Endothelial cell (in vitro differentiated cells): ENCODE results near the gene CD164L2. TPM values are rescaled to one million over a fixed set of nuclear protein-coding genes. Genes with fewer than 3 reads are reported as not detected.

ENCODE experiments used
- DNase-seq: peaks from one replicate; pipeline ENCODE4 v3.0.0; 2021; ENCODE audit warnings: low spot score
- H3K27ac Mint-ChIP-seq: one replicate; pipeline ENCODE4 v1.8.0; 2021; ENCODE audit warnings: mixed read lengths, inconsistent platforms; ENCODE audit not compliant: unreplicated experiment
- H3K27me3 Mint-ChIP-seq: one replicate; pipeline ENCODE4 v1.8.0; 2021; ENCODE audit warnings: mild to moderate bottlenecking, moderate library complexity, mixed read lengths, inconsistent platforms; ENCODE audit not compliant: unreplicated experiment
- H3K36me3 Mint-ChIP-seq: one replicate; pipeline ENCODE4 v1.8.0; 2021; ENCODE audit warnings: mild to moderate bottlenecking, low read depth, mixed read lengths, inconsistent platforms; ENCODE audit not compliant: unreplicated experiment
- H3K4me1 Mint-ChIP-seq: one replicate; pipeline ENCODE4 v1.8.0; 2021; ENCODE audit warnings: mild to moderate bottlenecking, mixed read lengths, inconsistent platforms; ENCODE audit not compliant: unreplicated experiment
- H3K4me3 Mint-ChIP-seq: one replicate; pipeline ENCODE4 v1.8.0; 2021; ENCODE audit warnings: mild to moderate bottlenecking, mixed read lengths, inconsistent platforms; ENCODE audit not compliant: unreplicated experiment
- H3K9me3 Mint-ChIP-seq: one replicate; pipeline ENCODE4 v1.8.0; 2021; ENCODE audit warnings: mixed read lengths, inconsistent platforms; ENCODE audit not compliant: unreplicated experiment
- total RNA-seq: library from RNA; stranded (reverse); fragmentation: NEBNext Ultra II Directional; extraction: Animal tissue kit (Norgen Biotek cat#: 25700); gene quantifications from one replicate; pipeline ENCODE4 v1.2.1, GENCODE V29; 2021; ENCODE audit not compliant: unreplicated experiment
- TF ChIP-seq, protein P1 (sequence below): fragments of 200-600 bp; sonication (generic); IDR thresholded peaks from one replicate; pipeline ENCODE4 v1.5.0; 2021; ENCODE audit warnings: antibody characterized with exemption; ENCODE audit not compliant: unreplicated experiment

CD164L2 gene
- total RNA-seq, 1 donor from 2014 or later: 0.72 TPM

DNA sequence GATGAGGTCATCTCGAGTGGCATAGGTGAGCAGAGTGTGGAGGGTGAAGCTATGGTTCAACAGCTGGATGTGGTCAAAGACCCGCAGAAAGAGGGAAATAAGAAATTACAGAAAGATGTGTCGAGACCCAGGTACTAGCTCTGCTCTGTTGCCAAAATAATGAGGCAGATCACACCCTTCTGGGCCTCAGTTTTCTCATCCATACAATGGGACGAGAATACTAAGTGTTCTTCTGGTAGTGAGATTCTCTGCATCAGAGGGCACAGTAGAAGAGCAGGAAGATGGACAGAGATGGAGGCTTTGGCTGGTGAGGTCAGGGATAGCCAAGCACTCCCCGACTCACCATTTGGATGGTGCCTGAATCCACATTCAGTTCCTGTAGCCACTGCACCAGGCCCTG lies 27.4 kb downstream of the CD164L2 start:
- Mint-ChIP-seq H3K36me3 (peaks cover 21% of the 10 kb centered on the region), H3K4me3 (peak overlapping the region; percentile 15), H3K27me3 (peaks cover 12% of the 10 kb centered on the region), H3K9me3 (no peaks in the 10 kb centered on the region), H3K27ac (no peak overlapping the region), H3K4me1 (peaks cover 4% of the 10 kb centered on the region)
- TF ChIP-seq, protein P1, sequence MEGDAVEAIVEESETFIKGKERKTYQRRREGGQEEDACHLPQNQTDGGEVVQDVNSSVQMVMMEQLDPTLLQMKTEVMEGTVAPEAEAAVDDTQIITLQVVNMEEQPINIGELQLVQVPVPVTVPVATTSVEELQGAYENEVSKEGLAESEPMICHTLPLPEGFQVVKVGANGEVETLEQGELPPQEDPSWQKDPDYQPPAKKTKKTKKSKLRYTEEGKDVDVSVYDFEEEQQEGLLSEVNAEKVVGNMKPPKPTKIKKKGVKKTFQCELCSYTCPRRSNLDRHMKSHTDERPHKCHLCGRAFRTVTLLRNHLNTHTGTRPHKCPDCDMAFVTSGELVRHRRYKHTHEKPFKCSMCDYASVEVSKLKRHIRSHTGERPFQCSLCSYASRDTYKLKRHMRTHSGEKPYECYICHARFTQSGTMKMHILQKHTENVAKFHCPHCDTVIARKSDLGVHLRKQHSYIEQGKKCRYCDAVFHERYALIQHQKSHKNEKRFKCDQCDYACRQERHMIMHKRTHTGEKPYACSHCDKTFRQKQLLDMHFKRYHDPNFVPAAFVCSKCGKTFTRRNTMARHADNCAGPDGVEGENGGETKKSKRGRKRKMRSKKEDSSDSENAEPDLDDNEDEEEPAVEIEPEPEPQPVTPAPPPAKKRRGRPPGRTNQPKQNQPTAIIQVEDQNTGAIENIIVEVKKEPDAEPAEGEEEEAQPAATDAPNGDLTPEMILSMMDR: no peak
- no peak for DNase-seq

DNA sequence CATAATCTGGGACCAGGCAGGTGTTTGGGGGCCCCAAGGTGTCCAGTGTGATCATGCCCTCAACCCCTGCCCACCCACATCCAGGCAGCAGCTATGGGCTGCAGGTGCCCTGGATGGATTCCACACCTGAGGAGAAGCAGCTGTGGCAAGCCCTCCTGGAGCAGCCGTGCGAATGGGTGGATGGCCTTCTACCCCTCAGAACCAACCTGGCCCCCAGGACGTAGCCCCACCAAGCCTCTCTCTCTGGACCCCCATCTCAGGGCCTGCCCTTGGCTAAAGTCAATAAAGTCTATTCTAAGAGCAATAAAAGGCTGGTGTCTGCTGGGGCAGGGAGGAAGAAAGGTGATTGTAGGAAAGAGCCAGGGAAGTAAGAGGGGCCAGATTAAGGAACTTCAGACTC lies 29.5 kb downstream of the CD164L2 start:
- TF ChIP-seq, protein P1: no peak
- Mint-ChIP-seq H3K36me3 (peaks cover 14% of the 10 kb centered on the region), H3K27me3 (peaks cover 7% of the 10 kb centered on the region), H3K9me3 (no peaks in the 10 kb centered on the region), H3K4me1 (no peaks in the 10 kb centered on the region), H3K27ac (no peak overlapping the region), H3K4me3 (peak overlapping the region; percentile 65)
- no peak for DNase-seq

DNA sequence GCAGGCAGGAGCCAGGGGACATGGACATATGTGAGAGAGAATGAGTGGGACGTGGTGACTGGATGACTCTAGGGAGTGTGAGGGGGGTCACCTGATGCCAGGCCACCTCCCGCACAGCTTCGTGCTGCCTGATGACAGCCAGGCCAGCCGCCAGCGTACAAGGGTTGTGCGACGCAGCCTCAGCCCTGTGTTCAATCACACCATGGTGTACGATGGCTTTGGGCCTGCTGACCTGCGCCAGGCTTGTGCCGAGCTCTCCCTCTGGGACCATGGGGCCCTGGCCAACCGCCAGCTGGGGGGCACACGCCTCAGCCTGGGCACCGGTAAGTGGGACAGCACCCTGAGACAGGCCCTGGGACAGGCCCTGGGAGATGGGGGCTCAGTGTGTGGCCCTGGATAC lies 30.0 kb downstream of the CD164L2 start:
- Mint-ChIP-seq H3K27ac (no peak overlapping the region), H3K36me3 (peaks cover 14% of the 10 kb centered on the region), H3K4me1 (no peaks in the 10 kb centered on the region), H3K9me3 (no peaks in the 10 kb centered on the region), H3K4me3 (peak overlapping the region; percentile 47), H3K27me3 (peaks cover 8% of the 10 kb centered on the region)
- TF ChIP-seq, protein P1: no peak
- DNase-seq: no peak

DNA sequence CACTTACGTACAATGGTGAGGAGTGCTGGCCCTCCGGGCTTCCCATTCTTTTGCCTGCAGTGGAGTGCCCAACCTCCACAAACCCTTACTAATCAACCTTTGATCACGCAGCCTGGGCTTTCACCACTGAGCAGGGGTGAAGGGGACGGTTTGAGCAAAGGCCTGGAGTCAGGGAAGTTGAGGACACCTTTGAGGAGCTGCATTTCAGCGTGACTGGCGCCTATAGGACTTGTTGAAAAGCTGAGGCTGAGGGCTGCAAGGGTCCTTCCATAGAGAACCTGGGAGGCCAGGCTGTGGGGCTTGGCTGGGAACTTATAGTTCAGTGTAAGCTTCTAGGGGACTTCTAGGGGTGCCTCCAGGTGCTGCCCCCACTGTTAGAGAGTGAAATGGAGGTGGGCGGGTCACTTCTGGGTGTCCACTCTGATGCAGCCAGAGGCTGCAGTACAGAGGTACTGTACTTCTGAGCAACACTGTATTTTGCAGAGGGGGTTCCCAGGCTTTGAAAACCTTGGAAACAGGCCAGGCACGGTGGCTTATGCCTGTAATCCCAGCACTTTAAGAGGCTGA lies 31.5 kb downstream of the CD164L2 start:
- Mint-ChIP-seq H3K27me3 (peaks cover 8% of the 10 kb centered on the region), H3K4me3 (no peak overlapping the region), H3K27ac (no peak overlapping the region), H3K4me1 (no peaks in the 10 kb centered on the region), H3K36me3 (peaks cover 9% of the 10 kb centered on the region), H3K9me3 (no peaks in the 10 kb centered on the region)
- DNase-seq: no peak
- TF ChIP-seq, protein P1: no peak

DNA sequence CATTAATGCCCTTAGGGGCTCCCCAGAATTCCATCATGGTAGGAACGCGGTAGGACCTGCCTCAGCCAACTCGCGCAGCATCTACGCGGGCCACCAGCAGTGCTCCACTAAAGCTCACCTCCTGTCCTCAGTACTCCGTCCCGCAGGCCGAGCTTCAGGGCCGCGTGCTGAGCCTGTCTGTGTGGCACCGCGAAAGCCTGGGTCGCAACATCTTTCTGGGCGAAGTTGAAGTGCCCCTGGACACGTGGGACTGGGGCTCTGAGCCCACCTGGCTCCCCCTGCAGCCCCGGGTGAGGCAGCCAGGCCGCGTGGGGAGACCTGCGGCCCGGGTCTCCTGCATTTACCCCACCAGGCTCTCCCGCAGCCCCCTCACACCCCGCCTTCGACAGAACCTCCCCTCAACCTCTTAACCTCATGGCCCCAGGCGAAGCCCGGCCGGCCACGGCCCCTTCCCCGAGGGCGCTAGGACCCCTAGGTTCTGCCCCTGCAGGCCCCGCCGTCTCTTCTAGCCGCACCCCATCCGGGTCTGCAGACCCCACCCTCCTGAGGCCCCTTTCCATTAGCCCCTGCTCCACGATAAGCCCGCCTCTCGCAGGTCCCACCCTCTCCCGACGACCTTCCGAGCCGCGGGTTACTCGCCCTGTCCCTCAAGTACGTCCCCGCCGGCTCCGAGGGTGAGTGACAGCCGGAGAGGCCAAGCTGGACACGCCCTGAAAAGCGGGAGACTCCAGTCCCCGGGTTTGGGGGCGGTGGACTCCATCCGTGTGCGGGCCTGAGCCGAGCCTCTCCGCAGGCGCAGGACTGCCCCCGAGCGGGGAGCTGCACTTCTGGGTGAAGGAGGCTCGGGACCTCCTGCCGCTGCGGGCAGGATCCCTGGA lies 32.2 kb downstream of the CD164L2 start:
- Mint-ChIP-seq H3K27ac (no peak overlapping the region), H3K4me3 (no peak overlapping the region), H3K9me3 (no peaks in the 10 kb centered on the region), H3K36me3 (peaks cover 9% of the 10 kb centered on the region), H3K27me3 (peaks cover 10% of the 10 kb centered on the region), H3K4me1 (no peaks in the 10 kb centered on the region)
- TF ChIP-seq, protein P1: no peak
- peak; percentile 56 for DNase-seq
